ENCODE measurements around the gene PPP2R3C.

Gene PPP2R3C

GRCh38 chr14:35050652-35051051 is 71.1 kb downstream of the PPP2R3C start:
- Histone ChIP-seq H3K27me3 (no peaks in the 10 kb centered on the region), H3K36me3 (peaks cover 36% of the 10 kb centered on the region), H3K4me1 (ENCODE audit: control insufficient read depth in 1 of 2, insufficient read depth in 1 of 2, low read depth in 1 of 2, low read length in 1 of 2) (peaks cover 22 to 23% of the 10 kb centered on the region in 2 experiments), H3K4me3 (ENCODE audit: low read depth in 1 of 2, low read length in 1 of 2) (no peak overlapping the region), H3K9me3 (no peaks in the 10 kb centered on the region), H3K27ac (peak overlapping the region; percentile 38)
- no peak for TF ChIP-seq CTCF (IDR thresholded peaks at IDR 0.05)

DNA sequence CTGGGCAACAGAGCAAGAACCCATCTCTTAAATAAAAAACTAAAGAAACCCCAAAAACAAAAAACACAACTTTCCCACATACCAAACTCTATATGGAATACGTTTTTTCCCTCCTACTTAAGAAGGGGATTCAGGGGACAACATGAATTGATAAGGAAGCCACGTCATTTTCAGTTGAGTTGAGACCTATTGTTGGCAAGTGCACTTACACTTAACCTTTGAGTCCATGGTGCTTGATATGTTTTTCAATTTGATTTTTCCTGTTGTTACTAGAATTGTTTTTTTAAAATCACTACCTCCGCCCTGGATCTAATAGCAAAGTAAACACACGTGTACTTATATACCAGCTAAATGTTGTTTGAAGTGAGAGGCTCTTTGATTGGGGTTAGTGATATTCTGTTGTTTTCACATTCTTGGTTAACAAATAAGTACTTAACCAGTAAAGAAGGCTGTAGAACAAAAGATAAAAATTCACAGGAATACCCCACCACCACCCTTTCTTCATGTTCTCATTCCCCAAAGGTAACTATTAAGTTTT is 73.7 kb downstream of the PPP2R3C start:
- TF ChIP-seq CTCF (IDR thresholded peaks at IDR 0.05) = no peak
- Histone ChIP-seq H3K27me3 (no peaks in the 10 kb centered on the region), H3K9me3 (no peaks in the 10 kb centered on the region), H3K27ac (peak overlapping the region; percentile 98), H3K4me1 (ENCODE audit: control insufficient read depth in 1 of 2, insufficient read depth in 1 of 2, low read depth in 1 of 2, low read length in 1 of 2) (peaks cover 39 to 45% of the 10 kb centered on the region in 2 experiments), H3K4me3 (ENCODE audit: low read depth in 1 of 2, low read length in 1 of 2) (no peak overlapping the region), H3K36me3 (peaks cover 11% of the 10 kb centered on the region)

DNA sequence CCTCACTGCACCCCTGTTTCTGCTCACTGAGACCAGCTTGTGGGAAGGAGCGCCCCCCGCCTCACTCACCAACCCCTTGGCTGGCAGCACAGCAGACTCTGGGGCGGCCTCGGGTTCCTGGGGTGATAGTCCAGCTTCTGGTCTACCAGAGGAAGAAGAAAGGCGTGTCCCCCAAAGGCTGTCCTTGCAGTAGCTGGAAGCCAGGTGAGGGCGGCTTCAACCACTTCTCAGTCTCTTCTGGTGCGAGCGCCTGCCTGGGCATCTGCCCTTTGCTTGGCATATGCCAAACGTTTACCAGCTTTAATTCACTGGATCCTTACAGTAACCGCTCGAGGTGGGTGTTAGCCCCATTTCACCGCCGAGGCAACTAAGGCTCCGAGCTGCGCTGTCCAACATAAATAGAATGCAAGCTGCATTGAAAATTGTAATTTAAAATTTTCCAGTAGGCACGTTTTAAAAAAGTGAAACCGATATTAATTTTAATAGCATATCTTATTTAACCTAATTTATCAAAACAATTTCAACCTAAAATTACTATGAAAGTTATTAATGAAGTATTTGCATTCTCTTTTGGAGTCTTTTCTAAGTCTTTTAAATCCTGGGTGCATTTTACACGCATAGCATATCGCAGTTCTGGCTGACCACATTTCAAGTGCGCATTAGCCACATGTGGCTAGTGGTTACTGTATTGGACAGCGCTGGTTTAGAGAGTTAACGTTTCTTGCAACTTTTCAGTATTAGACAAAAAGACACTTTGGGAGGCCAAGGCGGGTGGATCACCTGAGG is 74.8 kb downstream of the PPP2R3C start:
- no peak for TF ChIP-seq CTCF (IDR thresholded peaks at IDR 0.05)
- H3K36me3 ChIP-seq = peaks cover 4% of the 10 kb centered on the region
- H3K9me3 ChIP-seq = no peaks in the 10 kb centered on the region
- peaks cover 49 to 56% of the 10 kb centered on the region in 2 experiments for H3K4me1 ChIP-seq (ENCODE audit: control insufficient read depth in 1 of 2, insufficient read depth in 1 of 2, low read depth in 1 of 2, low read length in 1 of 2)
- H3K27ac ChIP-seq = peak overlapping the region; percentile 98
- H3K27me3 ChIP-seq = no peaks in the 10 kb centered on the region
- H3K4me3 ChIP-seq (ENCODE audit: low read depth in 1 of 2, low read length in 1 of 2) = peak overlapping the region; percentile 89 to 92

GRCh38 chr14:35046048-35046750 is 75.6 kb downstream of the PPP2R3C start, which contains the start of gene FAM177A1:
TSS of gene FAM177A1 (plus strand) at chr14:35046272. CDS start at chr14:35046464, 192 bp downstream.
- H3K4me1 ChIP-seq (ENCODE audit: control insufficient read depth in 1 of 2, insufficient read depth in 1 of 2, low read depth in 1 of 2, low read length in 1 of 2) = peaks cover 55 to 62% of the 10 kb centered on the region in 2 experiments
- peak; percentile 85 for TF ChIP-seq CTCF (IDR thresholded peaks at IDR 0.05)

GRCh38 chr14:35045798-35046047 is 76.1 kb downstream of the PPP2R3C start:
- Histone ChIP-seq H3K4me1 (ENCODE audit: control insufficient read depth in 1 of 2, insufficient read depth in 1 of 2, low read depth in 1 of 2, low read length in 1 of 2) (peaks cover 54 to 60% of the 10 kb centered on the region in 2 experiments), H3K36me3 (peaks cover 4% of the 10 kb centered on the region), H3K9me3 (no peaks in the 10 kb centered on the region), H3K4me3 (ENCODE audit: low read depth in 1 of 2, low read length in 1 of 2) (peak overlapping the region; percentile 89 to 92), H3K27me3 (no peaks in the 10 kb centered on the region), H3K27ac (peak overlapping the region; percentile 98)
- no peak for TF ChIP-seq CTCF (IDR thresholded peaks at IDR 0.05)

More at GRCh38 chr14:35046048-35046750, 75.6 kb downstream of the PPP2R3C start, which contains the start of gene FAM177A1:
- Histone ChIP-seq H3K9me3 (no peaks in the 10 kb centered on the region), H3K27ac (peak within 1 kb of the TSS; percentile 98), H3K36me3 (peaks cover 4% of the 10 kb centered on the region), H3K4me3 (ENCODE audit: low read depth in 1 of 2, low read length in 1 of 2) (peak within 1 kb of the TSS; percentile 89 to 92), H3K27me3 (no peaks in the 10 kb centered on the region)

All from neutrophil (primary cell).